ENCODE measurements around the gene C1QL1. TPM values are rescaled to one million over a fixed set of nuclear protein-coding genes. Genes with fewer than 3 reads are reported as not detected.

Gene C1QL1
- total and polyA plus RNA-seq, 12 donors = 0.37 to 25.6 (median 1.6) TPM

DNA sequence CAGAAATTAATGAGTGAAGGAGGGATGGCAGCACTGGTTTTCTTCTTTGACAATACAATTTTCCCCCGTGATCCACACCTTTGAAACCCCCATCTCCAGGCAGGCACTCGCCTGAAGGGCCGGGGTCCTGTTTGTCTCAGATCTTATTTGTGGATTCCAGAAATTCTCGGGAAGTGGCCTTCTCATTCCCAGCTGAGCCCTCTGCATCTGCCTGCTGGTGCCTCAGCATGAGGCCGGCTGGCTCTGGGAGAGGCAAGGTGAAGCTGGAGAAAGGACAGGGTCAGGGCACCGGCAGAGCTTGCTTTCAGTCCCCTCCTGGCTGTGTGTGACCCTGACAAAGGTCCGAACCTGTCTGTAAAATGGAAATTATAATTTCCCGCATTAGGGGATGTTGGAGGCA, 35.8 kb upstream of the C1QL1 start:
- intact Hi-C loops (cut with DNase I) = loop anchor here in 1 of 10 donors (5.0 kb wide), 1 partner anchor 77 kb away; no protein-coding TSS in a partner anchor
- TF ChIP-seq, protein P1, sequence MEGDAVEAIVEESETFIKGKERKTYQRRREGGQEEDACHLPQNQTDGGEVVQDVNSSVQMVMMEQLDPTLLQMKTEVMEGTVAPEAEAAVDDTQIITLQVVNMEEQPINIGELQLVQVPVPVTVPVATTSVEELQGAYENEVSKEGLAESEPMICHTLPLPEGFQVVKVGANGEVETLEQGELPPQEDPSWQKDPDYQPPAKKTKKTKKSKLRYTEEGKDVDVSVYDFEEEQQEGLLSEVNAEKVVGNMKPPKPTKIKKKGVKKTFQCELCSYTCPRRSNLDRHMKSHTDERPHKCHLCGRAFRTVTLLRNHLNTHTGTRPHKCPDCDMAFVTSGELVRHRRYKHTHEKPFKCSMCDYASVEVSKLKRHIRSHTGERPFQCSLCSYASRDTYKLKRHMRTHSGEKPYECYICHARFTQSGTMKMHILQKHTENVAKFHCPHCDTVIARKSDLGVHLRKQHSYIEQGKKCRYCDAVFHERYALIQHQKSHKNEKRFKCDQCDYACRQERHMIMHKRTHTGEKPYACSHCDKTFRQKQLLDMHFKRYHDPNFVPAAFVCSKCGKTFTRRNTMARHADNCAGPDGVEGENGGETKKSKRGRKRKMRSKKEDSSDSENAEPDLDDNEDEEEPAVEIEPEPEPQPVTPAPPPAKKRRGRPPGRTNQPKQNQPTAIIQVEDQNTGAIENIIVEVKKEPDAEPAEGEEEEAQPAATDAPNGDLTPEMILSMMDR (IDR thresholded peaks at IDR 0.05) = no peak
- DNase-seq (no peak), ATAC-seq (no peak)
- no peak overlapping the region for H3K4me3 ChIP-seq
- no peak overlapping the region for H3K27ac ChIP-seq
- H3K36me3 ChIP-seq = no peaks in the 10 kb centered on the region
- H3K9me3 ChIP-seq = peaks cover 0 to 10% (median 0%) of the 10 kb centered on the region in 11 donors
- WGBS, 2 donors = 59 to 67% methylated on average over 8 of the region's 8 CpGs
- H3K27me3 ChIP-seq = peaks cover 0 to 4% (median 0%) of the 10 kb centered on the region in 7 donors
- H3K4me1 ChIP-seq = no peaks in the 10 kb centered on the region

DNA sequence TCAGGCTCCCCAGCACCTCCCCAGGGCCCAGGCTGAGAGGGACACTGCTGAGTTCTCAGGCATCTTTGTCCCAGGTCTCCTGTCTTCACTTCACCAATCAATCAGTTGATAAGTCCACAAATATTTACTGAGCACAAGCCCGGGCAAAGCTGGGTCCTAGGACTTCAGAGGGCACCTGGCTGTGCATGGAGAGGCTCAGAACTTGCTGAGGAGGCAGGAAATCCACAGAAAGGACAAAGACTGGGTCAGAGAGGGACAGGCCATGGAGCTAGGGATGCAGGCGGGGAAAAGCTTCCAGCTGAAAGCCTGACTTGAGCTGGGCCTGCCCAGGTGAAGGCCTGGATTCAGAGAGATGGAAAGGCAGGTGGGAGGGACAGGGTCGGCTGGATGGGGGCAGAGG, 33.2 kb upstream of the C1QL1 start:
- Histone ChIP-seq H3K4me3 (no peak overlapping the region), H3K4me1 (peaks cover 0 to 10% (median 5%) of the 10 kb centered on the region in 9 donors), H3K36me3 (no peaks in the 10 kb centered on the region), H3K27me3 (peaks cover 0 to 4% (median 0%) of the 10 kb centered on the region in 7 donors), H3K9me3 (peaks cover 0 to 10% (median 0%) of the 10 kb centered on the region in 11 donors), H3K27ac (no peak overlapping the region)
- DNase-seq (no peak), ATAC-seq (no peak)
- TF ChIP-seq, protein P1 (IDR thresholded peaks at IDR 0.05) = no peak
- 72 to 73% methylated on average over 3 of the region's 3 CpGs for WGBS, 2 donors
- intact Hi-C loops (cut with DNase I) = loop anchor here in 1 of 10 donors (5.0 kb wide), 1 partner anchor 74 kb away; no protein-coding TSS in a partner anchor

DNA sequence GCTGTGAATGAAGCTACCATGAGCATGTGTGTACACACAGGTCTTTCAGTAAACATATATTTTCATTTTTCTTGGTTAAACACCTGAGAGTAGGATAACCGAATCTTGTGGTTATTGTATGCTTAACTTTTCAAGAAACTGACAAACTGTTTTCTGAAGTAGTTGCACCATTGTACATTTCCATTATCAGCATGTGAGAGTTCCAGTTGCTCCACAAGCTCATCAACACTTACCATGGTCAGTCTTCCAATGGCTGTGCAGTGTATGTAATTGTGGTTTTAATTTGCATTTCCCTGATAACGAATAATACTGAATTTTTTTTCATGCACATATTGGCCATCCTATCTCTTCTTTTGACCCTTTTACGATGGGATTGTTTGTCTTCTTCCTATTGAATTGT, 31.3 kb upstream of the C1QL1 start:
- TF ChIP-seq, protein P1 (IDR thresholded peaks at IDR 0.05) = no peak
- no peak for ATAC-seq
- H3K27me3 ChIP-seq = peaks cover 0 to 3% (median 0%) of the 10 kb centered on the region in 7 donors
- no peak for DNase-seq
- H3K4me3 ChIP-seq = no peak overlapping the region
- H3K27ac ChIP-seq = no peak overlapping the region
- peaks cover 0 to 10% (median 0%) of the 10 kb centered on the region in 11 donors for H3K9me3 ChIP-seq
- intact Hi-C loops (cut with DNase I) = no loop called here
- H3K36me3 ChIP-seq = no peaks in the 10 kb centered on the region
- peaks cover 0 to 18% (median 11%) of the 10 kb centered on the region in 9 donors for H3K4me1 ChIP-seq
- 90 to 94% methylated on average over 3 of the region's 3 CpGs for WGBS, 2 donors

- Histone ChIP-seq H3K27me3 (peaks cover 0 to 3% (median 0%) of the 10 kb centered on the region in 7 donors), H3K36me3 (no peaks in the 10 kb centered on the region), H3K27ac (no peak overlapping the region), H3K4me1 (peaks cover 0 to 18% (median 11%) of the 10 kb centered on the region in 9 donors), H3K4me3 (no peak overlapping the region), H3K9me3 (peaks cover 0 to 10% (median 0%) of the 10 kb centered on the region in 11 donors)
- ATAC-seq = no peak
- intact Hi-C loops (cut with DNase I) = no loop called here
- TF ChIP-seq, protein P1 (IDR thresholded peaks at IDR 0.05) = no peak
- DNase-seq = no peak
Measured at GRCh38 chr17:44998646-44999045, 30.5 kb upstream of the C1QL1 start.
